Posterior vena cava (tissue), 2 donors: ENCODE measurements around the gene MYL1. TPM values are rescaled to one million over a fixed set of nuclear protein-coding genes. Genes with fewer than 3 reads are reported as not detected.

Experiments used
- DNase-seq: peaks from one replicate; pipeline ENCODE4 v3.0.0-alpha.2; 2020; ENCODE audit warnings: low spot score
- intact Hi-C, 2 donors: fragments of 100-400 bp; cut with DNase I; formaldehyde crosslinking; loops; one replicate each; pipeline versions ENCODE4 v1.14.1 to v1.14.2; 2022 to 2023
- long read RNA-seq, 2 donors: library from polyadenylated mRNA; unstranded; transcript quantifications; one replicate each; pipeline ENCODE4 v2.0.0, GENCODE V29; 2020 to 2021
- total RNA-seq, 2 donors: library from RNA; stranded (reverse); fragmentation: NEBNext Ultra II Directional; extraction: Animal tissue kit (Norgen Biotek cat#: 25700); gene quantifications; one replicate each; pipeline ENCODE4 v1.2.1, GENCODE V29; 2021
- donor health status: DM: yes; HTN: yes; CAD: no.
- donor health status: DM: yes; HTN: yes; CAD: no.

MYL1 gene
- not detected for total RNA-seq
- long read RNA-seq, donor 1: 0 reads
- long read RNA-seq, donor 2: 0 reads

DNA sequence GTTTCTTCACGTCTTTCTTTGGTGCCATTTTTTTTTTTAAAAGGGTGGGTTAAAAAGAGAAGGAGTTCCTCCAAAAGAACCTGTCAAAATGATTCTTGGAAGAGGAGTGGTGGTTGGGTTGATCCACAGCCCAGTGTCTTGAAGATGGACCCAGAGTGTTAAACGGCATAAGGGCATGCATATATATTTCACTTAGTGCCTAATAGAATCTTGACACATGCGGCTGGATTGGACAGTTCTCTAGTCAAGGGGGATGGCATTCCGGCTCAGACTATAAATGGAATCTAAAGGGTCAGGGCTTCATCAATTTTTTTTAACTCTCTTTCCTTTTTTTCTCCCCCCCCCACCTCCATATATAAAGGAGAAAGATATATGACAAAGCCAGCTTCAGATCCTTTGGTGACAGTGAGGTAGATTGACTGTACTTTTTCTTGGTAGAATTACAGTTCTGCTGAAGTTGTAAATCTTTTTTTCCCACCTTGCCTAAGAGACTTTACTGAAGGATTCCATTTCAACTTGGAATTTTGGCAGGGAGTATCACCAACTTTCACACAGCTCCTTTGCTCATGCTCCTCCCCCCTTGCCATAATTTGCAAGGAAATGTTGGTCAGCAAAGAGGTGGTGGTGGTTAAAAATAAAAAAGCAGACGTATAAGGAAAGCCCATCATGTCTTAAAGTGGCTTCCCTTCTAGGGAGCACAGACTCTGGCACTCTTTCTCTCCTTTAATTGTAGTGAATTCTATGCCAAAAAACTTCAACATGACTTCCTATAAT is at the start of gene MYL1:
MYL1 (minus strand) TSS at position 160 of the 774 bp plus-strand sequence; CDS start at position 28, 132 bp downstream.
- intact Hi-C loops: no loop called here
- DNase-seq: no peak

DNA sequence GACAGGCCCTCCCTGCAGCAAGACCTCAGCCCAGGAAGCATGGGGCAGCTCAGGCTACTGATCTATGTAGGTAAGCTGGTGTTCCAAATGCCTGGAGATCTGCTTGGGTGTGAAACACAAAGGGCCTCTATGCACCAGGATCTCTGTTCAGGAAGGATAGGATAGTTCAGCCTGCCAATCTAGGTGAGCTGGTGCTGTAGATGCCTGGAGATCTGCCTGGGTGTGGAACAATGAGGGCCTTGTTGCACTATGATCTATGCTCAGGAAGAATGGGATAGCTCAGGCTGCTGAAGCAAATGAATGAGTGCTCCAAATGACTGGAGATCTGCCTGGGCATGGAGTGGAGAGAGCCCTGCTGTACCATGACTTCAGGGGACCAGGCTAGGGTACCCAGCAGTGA is 48.9 kb upstream of the MYL1 start:
- no peak for DNase-seq
- intact Hi-C loops: no loop called here

DNA sequence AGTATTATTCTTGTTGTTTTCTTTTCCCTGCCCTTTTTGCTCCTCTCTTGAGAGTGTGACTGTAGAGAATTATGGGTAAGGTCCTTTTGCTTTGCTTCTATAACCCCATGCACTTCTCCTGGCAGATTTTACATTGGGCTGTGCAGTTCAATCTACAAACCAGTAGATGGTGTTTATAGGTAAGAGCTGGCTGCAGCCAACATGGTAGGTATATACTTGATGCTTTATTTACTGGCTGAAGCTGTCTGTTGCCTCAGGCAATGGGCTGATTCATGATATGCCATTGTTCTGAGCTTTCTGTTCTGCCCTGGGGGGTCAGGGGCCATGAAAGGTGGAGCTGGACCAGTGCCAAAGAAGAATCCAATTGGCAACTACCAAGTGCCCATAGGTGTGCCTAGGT is 48.3 kb upstream of the MYL1 start:
- no peak for DNase-seq
- intact Hi-C loops: no loop called here

GRCh38 chr2:210360412-210360811 is 45.4 kb upstream of the MYL1 start:
- intact Hi-C loops: no loop called here
- DNase-seq: no peak

- intact Hi-C loops: no loop called here
- DNase-seq: no peak
Measured at GRCh38 chr2:210356944-210357343, 42.0 kb upstream of the MYL1 start.

DNA sequence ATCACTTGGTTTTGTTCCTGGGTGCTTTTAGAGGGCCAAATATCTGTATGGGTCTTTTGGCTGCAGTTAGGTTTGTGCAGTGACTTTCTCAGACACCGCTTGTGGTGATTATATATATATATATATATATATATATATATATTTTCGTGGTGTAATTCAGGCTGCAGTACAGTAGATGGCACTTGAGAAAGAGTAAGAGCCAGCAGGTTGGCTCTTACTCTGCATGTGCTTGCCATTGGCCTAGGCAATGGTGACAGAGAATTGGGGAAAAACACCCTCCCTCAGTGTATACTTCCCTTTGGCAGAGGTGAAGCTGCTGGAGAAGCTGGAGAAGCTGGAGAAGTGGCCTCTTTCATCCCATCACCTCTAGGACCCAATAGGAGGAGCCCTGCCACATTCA is 22.2 kb upstream of the MYL1 start:
- no peak for DNase-seq
- intact Hi-C loops: no loop called here

GRCh38 chr2:210324906-210325305 is 9.9 kb upstream of the MYL1 start:
- DNase-seq: no peak

DNA sequence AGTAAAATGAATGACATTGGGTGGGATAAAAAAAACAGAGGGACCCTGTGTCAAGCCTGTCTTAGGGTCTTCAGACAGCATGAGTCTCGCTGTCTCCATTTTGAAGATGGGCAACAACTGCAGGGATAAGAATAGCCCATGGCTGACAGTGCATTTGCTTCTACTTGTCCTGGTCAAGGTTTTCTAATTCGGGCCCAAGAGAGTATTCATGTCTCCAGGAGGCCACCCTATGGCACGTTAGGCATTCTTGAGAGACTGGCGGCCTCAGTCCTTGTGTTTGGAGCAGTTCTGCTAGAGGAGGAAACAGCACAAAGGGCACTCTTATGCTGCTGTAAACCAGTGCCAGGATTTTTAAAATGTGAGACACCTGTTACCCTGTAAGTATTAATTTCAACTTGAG is 9.5 kb upstream of the MYL1 start:
- intact Hi-C loops: no loop called here
- DNase-seq: no peak

More at GRCh38 chr2:210324906-210325305, 9.9 kb upstream of the MYL1 start:
- intact Hi-C loops: no loop called here

DNA sequence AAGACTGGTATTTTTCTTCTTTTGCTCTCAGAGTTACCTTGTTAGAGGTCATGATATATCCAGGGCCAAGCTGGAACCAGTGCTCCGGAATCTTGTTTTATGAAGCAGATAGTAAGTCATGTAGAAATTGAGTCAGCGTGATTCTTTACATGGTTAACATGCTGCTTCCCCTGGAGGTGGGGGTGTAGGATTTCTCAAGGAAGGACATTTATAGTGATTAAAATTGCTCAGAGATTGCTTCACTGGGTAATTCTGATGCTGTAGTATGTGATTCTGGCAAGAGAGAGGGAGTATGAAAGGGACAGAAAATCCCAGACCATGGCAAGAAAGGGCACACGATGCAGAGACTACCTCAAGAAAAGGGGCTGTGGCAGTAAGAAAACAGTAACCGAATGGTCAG is 8.0 kb upstream of the MYL1 start:
- no peak for DNase-seq
- intact Hi-C loops: no loop called here

GRCh38 chr2:210318891-210319290 is 3.9 kb upstream of the MYL1 start:
- intact Hi-C loops: no loop called here
- no peak for DNase-seq

DNA sequence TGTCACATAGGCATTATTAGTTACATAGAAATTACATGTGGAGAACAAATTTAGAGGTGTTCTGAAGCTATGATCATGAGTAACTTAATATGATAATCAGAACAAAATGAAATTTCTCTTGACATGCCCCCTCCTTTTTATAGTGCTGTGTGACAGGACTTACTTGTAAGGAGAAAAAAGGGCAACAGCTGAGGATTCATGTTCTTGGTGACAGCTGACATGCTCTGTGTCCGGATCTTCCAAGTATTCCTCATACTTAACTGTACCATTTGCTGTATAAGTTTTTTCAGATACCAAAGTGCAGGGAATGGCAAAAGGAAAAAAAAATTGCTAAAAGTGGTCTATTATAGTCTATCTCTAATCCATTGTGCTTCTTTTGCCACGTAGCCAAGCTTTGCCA is 3.5 kb upstream of the MYL1 start:
- DNase-seq: no peak
- intact Hi-C loops: no loop called here

- DNase-seq: no peak
- intact Hi-C loops: no loop called here
Measured at GRCh38 chr2:210310550-210310949, 4.4 kb downstream of the MYL1 start.

DNA sequence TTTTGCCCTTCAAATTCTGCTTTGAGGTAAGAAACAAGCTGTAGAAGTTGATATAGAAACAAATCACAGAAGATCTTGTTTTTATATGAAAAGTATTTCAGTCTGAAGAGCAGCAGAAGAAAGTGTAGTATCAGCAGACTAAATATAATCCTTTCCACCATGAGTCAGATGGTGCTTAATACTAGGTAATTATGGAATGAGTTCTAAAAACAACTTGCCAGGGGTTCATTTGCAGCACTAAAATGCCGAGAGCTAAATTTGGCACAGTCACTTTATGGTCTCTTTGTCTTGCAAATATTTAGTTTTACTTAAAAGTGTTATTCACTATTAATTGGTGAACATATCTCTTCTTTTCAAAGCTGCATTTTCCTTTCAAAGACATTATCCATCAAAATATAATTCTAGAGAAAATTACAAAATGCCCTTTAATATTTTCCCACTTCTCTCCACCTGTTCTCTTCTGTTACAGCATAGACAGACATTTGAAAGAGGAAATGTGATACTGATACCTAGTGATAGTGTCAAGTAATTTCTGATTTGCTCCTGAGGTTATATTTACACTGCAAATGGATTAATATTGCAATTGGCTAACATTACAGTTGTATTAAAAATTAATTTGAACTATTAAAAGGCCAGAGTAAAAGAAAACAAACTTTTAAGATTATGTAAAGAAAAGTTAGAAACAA is 5.3 kb downstream of the MYL1 start:
- intact Hi-C loops: no loop called here
- no peak for DNase-seq

DNA sequence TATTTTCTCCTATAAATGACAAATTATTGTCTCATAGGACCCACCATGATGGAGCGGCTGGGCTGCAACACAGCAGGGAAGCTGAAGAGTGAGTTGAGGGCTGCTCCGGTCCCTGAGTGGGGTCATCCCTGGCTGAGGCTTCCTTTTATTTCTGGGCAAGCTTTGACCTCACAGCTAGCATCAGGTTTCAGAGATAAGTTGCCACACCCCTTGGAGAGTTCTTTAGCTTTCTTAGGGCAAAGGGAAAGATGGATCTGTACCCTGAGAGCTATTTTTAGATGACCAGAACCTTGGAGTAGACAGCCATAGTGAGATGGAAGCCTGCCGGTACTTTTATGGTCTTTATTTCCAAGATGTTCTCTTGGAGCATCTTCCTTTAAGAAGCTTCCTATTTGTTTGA is 11.5 kb downstream of the MYL1 start:
- intact Hi-C loops: no loop called here
- DNase-seq: no peak

- intact Hi-C loops: no loop called here
Measured at GRCh38 chr2:210302326-210302725, 12.6 kb downstream of the MYL1 start.

DNA sequence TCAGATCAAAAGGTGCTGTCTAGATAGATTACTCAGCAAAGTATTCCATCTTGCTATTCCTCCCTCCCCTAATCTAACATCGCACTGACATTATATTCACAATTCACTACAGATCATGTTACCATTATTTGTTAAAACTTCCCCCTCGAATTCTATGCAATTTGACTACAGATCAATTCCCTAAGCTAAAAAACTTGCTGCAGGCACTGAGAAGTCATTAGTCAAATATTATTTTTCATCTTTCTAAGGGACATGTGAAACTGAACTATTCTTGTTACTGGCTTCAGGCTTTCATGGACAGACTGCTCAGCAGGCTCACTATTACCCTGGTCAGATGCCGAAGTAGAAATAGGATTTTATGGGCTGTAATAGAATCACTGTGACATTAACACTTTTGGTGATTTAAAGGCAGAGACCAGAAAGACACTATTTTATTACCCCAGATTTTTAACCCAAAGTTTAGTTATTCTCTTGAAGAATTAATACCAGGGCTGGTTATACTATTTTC is 15.1 kb downstream of the MYL1 start:
- intact Hi-C loops: no loop called here
- DNase-seq: no peak

More at GRCh38 chr2:210302326-210302725, 12.6 kb downstream of the MYL1 start:
- DNase-seq: no peak

- DNase-seq: no peak
- intact Hi-C loops: loop anchor here in 1 of 2 donors (5.0 kb wide), 1 partner anchor 1886 kb away; no protein-coding TSS in a partner anchor
Measured at GRCh38 chr2:210288408-210288807, 26.6 kb downstream of the MYL1 start.

GRCh38 chr2:210287301-210287700 is 27.7 kb downstream of the MYL1 start:
- intact Hi-C loops: loop anchor here in 1 of 2 donors (5.0 kb wide), 1 partner anchor 1885 kb away; no protein-coding TSS in a partner anchor

DNA sequence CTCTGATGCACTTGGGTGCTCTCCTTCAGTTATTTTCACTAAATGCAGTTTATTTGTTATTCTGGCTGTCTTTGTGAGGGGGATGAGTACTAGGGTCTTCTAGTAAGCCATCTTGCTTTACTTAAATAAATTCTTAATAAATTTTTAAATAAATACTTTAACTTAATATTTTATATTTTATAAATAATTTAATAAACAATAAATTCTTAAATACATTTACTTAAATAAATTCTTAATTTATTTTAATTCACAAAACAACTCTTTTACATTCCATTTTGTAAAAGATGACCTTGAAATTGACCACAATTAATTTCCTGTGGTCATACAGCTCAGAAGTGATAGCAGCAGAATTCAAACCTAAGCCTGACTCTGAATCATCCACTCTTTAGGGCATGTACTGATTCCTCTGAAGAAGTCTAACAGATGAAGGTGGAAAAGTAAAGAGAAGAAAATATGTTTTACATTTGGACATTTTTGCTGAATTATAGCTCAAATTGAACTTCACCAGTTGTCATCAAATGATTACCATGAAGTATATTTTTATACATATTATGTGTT is 28.8 kb downstream of the MYL1 start:
- no peak for DNase-seq
- intact Hi-C loops: loop anchor here in 1 of 2 donors (5.0 kb wide), 1 partner anchor 1884 kb away; no protein-coding TSS in a partner anchor

More at GRCh38 chr2:210287301-210287700, 27.7 kb downstream of the MYL1 start:
- no peak for DNase-seq

GRCh38 chr2:210277133-210277532 is 37.8 kb downstream of the MYL1 start:
- intact Hi-C loops: no loop called here
- no peak for DNase-seq
